T-helper 2 cell treated with Interferon-gamma antibody and Interleukin-4, amounts not matched to agents 5 μg/mL and 100 μg/mL, for 36 hours (primary cell): Measurements from ENCODE around the gene FGGY.

Experiments used
- DNase-seq: peaks from one replicate; pipeline ENCODE4 v3.0.0; 2021; ENCODE audit warnings: low spot score
- H3K27ac Mint-ChIP-seq: one replicate; pipeline ENCODE4 v1.8.0; 2021; ENCODE audit warnings: mild to moderate bottlenecking, mixed read lengths
- H3K27me3 Mint-ChIP-seq: one replicate; pipeline ENCODE4 v1.8.0; 2021; ENCODE audit warnings: low read depth, mixed read lengths
- H3K36me3 Mint-ChIP-seq: one replicate; pipeline ENCODE4 v1.8.0; 2021; ENCODE audit warnings: low read depth, mixed read lengths
- H3K4me1 Mint-ChIP-seq: one replicate; pipeline ENCODE4 v1.8.0; 2021; ENCODE audit warnings: low read depth, mixed read lengths
- H3K4me3 Mint-ChIP-seq: one replicate; pipeline ENCODE4 v1.8.0; 2022; ENCODE audit warnings: mild to moderate bottlenecking, moderate library complexity, mixed read lengths
- H3K9me3 Mint-ChIP-seq: one replicate; pipeline ENCODE4 v1.8.0; 2021; ENCODE audit warnings: mixed read lengths

Gene FGGY

DNA sequence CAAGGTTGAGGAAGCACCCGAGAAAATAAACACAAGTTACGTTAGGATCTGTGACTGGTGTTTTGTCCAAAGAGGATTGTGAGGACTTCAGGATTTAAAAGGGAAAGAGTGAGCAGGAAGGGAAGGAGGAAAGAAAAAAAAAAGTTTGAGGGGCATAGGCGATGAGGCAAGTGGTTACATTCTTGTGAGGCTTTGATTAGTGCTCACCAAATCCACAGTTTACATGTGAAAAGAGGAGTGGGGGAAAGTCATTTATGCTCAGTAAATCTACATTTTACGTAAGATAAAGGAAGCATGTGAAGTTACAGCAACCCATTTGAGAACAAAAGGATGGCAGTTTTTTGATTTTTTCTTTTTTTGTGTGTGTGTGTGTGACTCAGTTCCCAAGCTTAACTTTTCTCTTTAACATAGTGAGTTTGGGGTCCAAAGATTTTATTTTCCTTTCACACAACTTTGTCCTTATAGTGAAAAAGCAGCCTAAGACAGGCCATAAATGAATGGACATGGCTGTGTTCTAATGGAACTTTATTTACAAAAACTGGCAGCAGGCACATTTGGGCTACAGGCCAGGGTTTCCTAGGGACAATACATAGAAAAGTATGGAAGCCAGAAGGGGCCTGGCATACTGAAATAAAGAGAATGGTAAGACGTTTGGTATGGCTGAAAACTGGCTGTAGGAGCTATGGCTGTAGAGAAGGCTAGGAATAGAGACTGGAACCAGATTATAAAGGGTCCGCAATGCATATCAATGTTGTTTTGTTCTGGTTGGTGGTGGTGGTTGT, 121.7 kb downstream of the FGGY start:
- Mint-ChIP-seq H3K36me3 (no peaks in the 10 kb centered on the region), H3K4me3 (no peak overlapping the region), H3K27ac (no peak overlapping the region), H3K4me1 (peaks cover 2% of the 10 kb centered on the region), H3K9me3 (no peaks in the 10 kb centered on the region), H3K27me3 (no peaks in the 10 kb centered on the region)
- no peak for DNase-seq

DNA sequence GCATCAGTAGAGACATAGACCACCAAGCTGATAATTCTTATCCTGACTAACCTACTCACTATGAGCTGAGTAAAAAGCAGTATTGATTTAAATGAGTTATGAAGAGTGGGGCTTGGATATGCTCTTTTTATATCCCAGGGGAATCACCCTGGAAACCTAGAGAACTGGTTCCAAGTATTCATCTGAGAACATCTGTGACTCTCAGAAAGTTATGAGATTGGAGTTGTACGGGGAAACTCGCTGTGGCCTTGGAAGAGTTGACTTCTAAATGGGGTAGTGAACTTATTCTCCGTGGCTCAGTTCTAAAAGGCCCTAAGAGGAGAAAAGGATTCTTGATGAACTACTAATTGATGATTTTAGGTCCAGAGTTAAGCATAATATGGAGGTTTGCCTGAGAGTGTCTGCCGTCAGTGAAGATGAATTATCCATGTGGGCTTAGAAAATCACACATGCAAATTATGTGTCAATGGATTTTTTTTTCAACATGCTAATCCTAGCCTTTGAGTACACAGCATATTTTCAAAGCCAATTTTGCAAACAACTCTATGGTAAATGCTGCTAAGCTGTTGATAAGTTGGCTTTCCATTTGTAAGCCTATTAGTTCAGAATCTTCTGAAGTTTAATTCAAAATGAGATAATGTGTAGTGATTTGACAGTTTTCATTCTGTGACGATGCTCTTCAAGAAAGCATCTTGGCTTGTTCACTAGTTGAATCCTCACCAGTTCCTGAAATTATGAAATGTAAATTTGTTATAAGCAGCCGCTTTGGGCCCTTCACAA, 122.7 kb downstream of the FGGY start:
- Mint-ChIP-seq H3K27ac (no peak overlapping the region), H3K36me3 (peaks cover under 1% of the 10 kb centered on the region), H3K4me1 (peaks cover 3% of the 10 kb centered on the region), H3K4me3 (no peak overlapping the region), H3K27me3 (no peaks in the 10 kb centered on the region), H3K9me3 (no peaks in the 10 kb centered on the region)
- no peak for DNase-seq

DNA sequence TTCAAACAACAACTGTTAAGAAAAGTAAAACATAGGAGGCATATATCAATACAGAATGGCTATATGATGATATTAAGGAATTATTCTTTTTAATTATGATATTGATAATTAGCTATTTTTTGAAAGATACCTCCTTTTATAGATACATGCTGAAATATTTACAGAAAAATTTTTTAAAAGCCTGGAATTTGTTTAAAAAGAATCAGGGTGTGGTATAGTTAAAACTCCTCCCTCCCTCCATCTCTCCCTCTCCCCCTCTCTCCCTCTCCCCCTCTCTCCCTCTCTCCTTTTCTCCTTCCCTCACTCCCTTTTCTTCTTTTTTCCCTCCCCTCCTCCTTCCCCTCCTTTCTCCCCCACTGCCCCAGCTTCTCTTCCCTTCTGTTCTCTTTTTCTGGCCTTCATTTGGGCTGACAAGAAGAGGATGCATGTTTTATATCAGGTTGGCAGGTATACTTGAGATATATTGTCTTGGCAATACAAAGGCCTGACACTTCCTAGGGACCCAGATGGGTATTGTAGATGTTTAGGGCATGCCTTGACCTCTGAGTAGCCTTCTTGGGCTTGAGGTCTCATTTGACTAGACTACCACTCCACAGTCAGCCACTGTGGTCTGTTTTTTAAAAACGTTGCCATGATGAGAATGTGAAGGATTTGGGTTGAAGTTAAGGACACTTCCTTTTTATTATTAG, 124.5 kb downstream of the FGGY start:
- Mint-ChIP-seq H3K9me3 (no peaks in the 10 kb centered on the region), H3K27me3 (no peaks in the 10 kb centered on the region), H3K4me3 (no peak overlapping the region), H3K4me1 (peaks cover 5% of the 10 kb centered on the region), H3K36me3 (peaks cover 2% of the 10 kb centered on the region), H3K27ac (no peak overlapping the region)
- no peak for DNase-seq

DNA sequence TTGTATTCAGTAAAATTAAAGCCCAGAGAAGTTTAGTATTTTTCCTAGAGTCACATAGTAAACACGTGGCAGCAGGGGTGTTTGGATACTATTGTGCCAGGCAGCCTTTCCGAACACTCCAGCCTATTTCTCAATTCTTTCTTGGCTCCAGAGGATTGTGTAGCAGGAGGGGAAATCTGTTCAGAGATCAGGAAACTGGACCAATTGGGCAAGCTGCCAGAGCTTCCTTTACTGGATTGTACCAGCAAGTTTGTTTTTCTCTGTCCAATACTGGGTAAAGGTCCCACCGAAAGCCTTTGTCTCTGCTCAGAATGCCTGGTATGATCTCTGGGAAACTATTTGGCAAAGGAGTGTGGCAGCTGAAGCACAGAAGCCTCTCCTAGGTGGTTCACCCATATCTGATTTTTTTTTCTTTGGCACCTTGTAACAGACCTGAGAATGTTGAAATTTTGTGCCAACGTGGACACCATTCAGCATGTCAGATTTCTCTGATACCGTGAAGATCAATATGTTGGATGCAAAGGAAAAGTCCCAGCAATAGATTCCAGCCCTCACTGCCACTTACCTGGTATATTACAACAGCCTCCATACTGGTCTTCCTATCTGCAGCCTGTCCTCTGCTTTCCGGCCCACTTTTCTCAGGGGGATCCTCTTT, 126.2 kb downstream of the FGGY start:
- no peak overlapping the region for H3K4me3 Mint-ChIP-seq
- peaks cover 2% of the 10 kb centered on the region for H3K36me3 Mint-ChIP-seq
- peaks cover 3% of the 10 kb centered on the region for H3K4me1 Mint-ChIP-seq
- H3K27ac Mint-ChIP-seq: no peak overlapping the region
- no peak for DNase-seq
- no peaks in the 10 kb centered on the region for H3K27me3 Mint-ChIP-seq
- H3K9me3 Mint-ChIP-seq: no peaks in the 10 kb centered on the region

DNA sequence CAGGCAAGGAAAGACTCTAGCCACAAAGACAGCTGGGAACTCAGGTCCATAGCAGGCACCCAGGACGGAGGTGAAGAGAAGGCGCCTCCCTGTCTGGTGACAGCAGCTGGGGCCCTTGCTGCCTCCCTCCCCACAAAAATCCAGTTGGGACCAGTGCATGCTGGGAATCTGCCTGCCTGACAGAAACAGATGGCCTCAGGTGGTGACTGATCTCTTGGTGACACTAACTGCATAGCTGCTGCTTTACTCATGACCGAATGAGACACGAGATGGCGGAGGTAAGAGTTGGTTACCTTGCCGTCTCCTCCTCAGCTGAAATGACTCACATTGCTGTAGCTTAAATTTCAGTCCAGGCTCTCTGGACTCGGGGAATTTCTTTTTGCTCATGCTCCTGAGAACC, 130.3 kb downstream of the FGGY start:
- H3K27ac Mint-ChIP-seq: no peak overlapping the region
- no peak overlapping the region for H3K4me3 Mint-ChIP-seq
- H3K36me3 Mint-ChIP-seq: peaks cover 2% of the 10 kb centered on the region
- no peaks in the 10 kb centered on the region for H3K9me3 Mint-ChIP-seq
- DNase-seq: no peak
- H3K4me1 Mint-ChIP-seq: peaks cover 6% of the 10 kb centered on the region
- H3K27me3 Mint-ChIP-seq: no peaks in the 10 kb centered on the region

- H3K36me3 Mint-ChIP-seq: peaks cover 6% of the 10 kb centered on the region
- no peak overlapping the region for H3K4me3 Mint-ChIP-seq
- no peak overlapping the region for H3K27ac Mint-ChIP-seq
- H3K4me1 Mint-ChIP-seq: peaks cover 11% of the 10 kb centered on the region
- H3K9me3 Mint-ChIP-seq: no peaks in the 10 kb centered on the region
- no peak for DNase-seq
- no peaks in the 10 kb centered on the region for H3K27me3 Mint-ChIP-seq
Measured at GRCh38 chr1:59427784-59428183, 130.9 kb downstream of the FGGY start.

GRCh38 chr1:59428828-59429227, 131.9 kb downstream of the FGGY start:
- peaks cover 6% of the 10 kb centered on the region for H3K36me3 Mint-ChIP-seq
- H3K27ac Mint-ChIP-seq: no peak overlapping the region
- no peak for DNase-seq
- no peaks in the 10 kb centered on the region for H3K27me3 Mint-ChIP-seq
- peaks cover 14% of the 10 kb centered on the region for H3K4me1 Mint-ChIP-seq
- no peak overlapping the region for H3K4me3 Mint-ChIP-seq
- no peaks in the 10 kb centered on the region for H3K9me3 Mint-ChIP-seq

GRCh38 chr1:59429656-59430055, 132.8 kb downstream of the FGGY start:
- no peak for DNase-seq
- Mint-ChIP-seq H3K4me3 (no peak overlapping the region), H3K4me1 (peaks cover 14% of the 10 kb centered on the region), H3K27me3 (no peaks in the 10 kb centered on the region), H3K36me3 (peaks cover 5% of the 10 kb centered on the region), H3K27ac (no peak overlapping the region), H3K9me3 (no peaks in the 10 kb centered on the region)

GRCh38 chr1:59431566-59432294, 134.8 kb downstream of the FGGY start:
- Mint-ChIP-seq H3K27ac (no peak overlapping the region), H3K4me3 (no peak overlapping the region)
- no peak for DNase-seq

GRCh38 chr1:59432531-59433439, 135.9 kb downstream of the FGGY start:
- no peaks in the 10 kb centered on the region for H3K9me3 Mint-ChIP-seq
- H3K36me3 Mint-ChIP-seq: peaks cover 7% of the 10 kb centered on the region
- peaks cover 25% of the 10 kb centered on the region for H3K4me1 Mint-ChIP-seq
- peak; percentile 44 for DNase-seq
- H3K4me3 Mint-ChIP-seq: no peak overlapping the region
- H3K27me3 Mint-ChIP-seq: no peaks in the 10 kb centered on the region
- H3K27ac Mint-ChIP-seq: no peak overlapping the region

More at GRCh38 chr1:59431566-59432294, 134.8 kb downstream of the FGGY start:
- peaks cover 7% of the 10 kb centered on the region for H3K36me3 Mint-ChIP-seq
- no peaks in the 10 kb centered on the region for H3K9me3 Mint-ChIP-seq
- H3K4me1 Mint-ChIP-seq: peaks cover 21% of the 10 kb centered on the region
- H3K27me3 Mint-ChIP-seq: no peaks in the 10 kb centered on the region

DNA sequence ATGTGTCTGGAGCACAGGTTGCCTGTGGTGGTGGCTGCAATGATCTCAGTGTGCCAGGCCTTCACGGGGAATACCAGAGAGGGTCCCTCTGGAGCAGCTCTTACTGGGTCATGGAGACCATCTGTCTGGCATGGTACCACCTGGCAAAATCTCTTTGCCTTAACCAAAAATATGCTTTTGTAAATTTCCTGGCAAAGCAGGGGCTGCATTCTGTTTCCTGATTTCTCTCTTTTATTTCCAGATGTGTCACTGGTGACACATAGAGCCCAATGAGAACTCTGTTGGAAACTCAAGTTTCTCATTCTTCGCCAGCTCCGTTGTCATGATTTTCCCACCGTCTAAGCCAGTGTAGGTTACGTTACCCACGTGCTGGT, 136.5 kb downstream of the FGGY start:
- Mint-ChIP-seq H3K4me1 (peaks cover 27% of the 10 kb centered on the region), H3K27me3 (no peaks in the 10 kb centered on the region), H3K9me3 (no peaks in the 10 kb centered on the region), H3K4me3 (no peak overlapping the region), H3K36me3 (peaks cover 7% of the 10 kb centered on the region), H3K27ac (no peak overlapping the region)
- DNase-seq: no peak

GRCh38 chr1:59434336-59434735, 137.4 kb downstream of the FGGY start:
- Mint-ChIP-seq H3K27ac (no peak overlapping the region), H3K27me3 (no peaks in the 10 kb centered on the region), H3K4me3 (no peak overlapping the region), H3K4me1 (peaks cover 27% of the 10 kb centered on the region), H3K9me3 (no peaks in the 10 kb centered on the region), H3K36me3 (peaks cover 7% of the 10 kb centered on the region)
- DNase-seq: no peak
